Endothelial cell of umbilical vein (primary cell): Measurements from ENCODE around the gene MAGOHB. TPM values are rescaled to one million over a fixed set of nuclear protein-coding genes. Genes with fewer than 3 reads are reported as not detected.

Experiments
- BruUV-seq: library from RNA; stranded (reverse); fragments of 400-500 nt; replicated peaks from 2 replicates; lab custom pipeline; 2021; lab: Mats Ljungman, UMichigan
- CTCF ChIA-PET: fragments of 300-600, 350-600 bp; sonication (Branson Sonifier 250); formaldehyde crosslinking; loops from one replicate; lab custom pipeline; 2021; ENCODE audit warnings: antibody characterized with exemption, inconsistent platforms; lab: Charles Lee
- POLR2A ChIA-PET: fragments of 300-600, 350-600 bp; sonication (Branson Sonifier 250); formaldehyde crosslinking; loops from one replicate; lab custom pipeline; 2021; ENCODE audit warnings: antibody characterized with exemption, inconsistent platforms; lab: Charles Lee
- DNase-seq: peaks from one replicate; pipeline ENCODE4 v3.0.0-alpha.2; 2011; ENCODE audit warnings: low read depth, low spot score
- FAIRE-seq: peaks from 2 replicates; lab custom pipeline; 2011; peaks lifted over from hg19 to GRCh38; lab: Jason Lieb, UNC
- H2AFZ ChIP-seq: 2 replicates; pipeline ENCODE4 v1.6.0; 2012; ENCODE audit warnings: low read depth, low read length, control low read depth, inconsistent platforms
- H3K27ac ChIP-seq: 2 replicates; pipeline ENCODE4 v1.5.1; 2011; ENCODE audit warnings: low read depth, mild to moderate bottlenecking, control low read depth, low read length, moderate library complexity; ENCODE audit not compliant: insufficient read depth
- H3K27me3 ChIP-seq, 2 experiments: 2 replicates each; pipeline versions ENCODE4 v1.6.0 to v1.6.1; 2011; ENCODE audit warnings: low read length in 2 of 2, mixed read lengths in 1 of 2; ENCODE audit not compliant: control insufficient read depth in 2 of 2, insufficient read depth in 2 of 2
- H3K36me3 ChIP-seq, 2 experiments: 2 replicates in 1 of 2; 3 replicates in 1 of 2; pipeline ENCODE4 v1.5.1; 2011; ENCODE audit warnings: low read length in 2 of 2, mild to moderate bottlenecking in 1 of 2, moderate library complexity in 1 of 2; ENCODE audit not compliant: control insufficient read depth in 2 of 2, insufficient read depth in 2 of 2; ENCODE audit errors: extremely low read depth in 1 of 2
- H3K4me1 ChIP-seq: 3 replicates; pipeline ENCODE4 v1.5.1; 2011; ENCODE audit warnings: mild to moderate bottlenecking, low read length; ENCODE audit not compliant: control insufficient read depth, insufficient read depth; ENCODE audit errors: extremely low read depth
- H3K4me2 ChIP-seq: 2 replicates; pipeline ENCODE4 v1.6.1; 2011; ENCODE audit warnings: low read length, control low read depth, mixed read lengths; ENCODE audit not compliant: insufficient read depth
- H3K4me3 ChIP-seq, 3 experiments: fragments of 200-600 bp in 1 of 3; sonication (generic), shearing (Covaris generic) in 1 of 3; replicated peaks in 1 of 3; 2 replicates each; pipeline ENCODE4 v1.5.1; 2011 to 2016; ENCODE audit warnings: control low read depth in 3 of 3, low read length in 3 of 3, mild to moderate bottlenecking in 2 of 3, inconsistent platforms in 1 of 3, low read depth in 1 of 3, moderate library complexity in 1 of 3; ENCODE audit not compliant: insufficient read depth in 1 of 3
- H3K79me2 ChIP-seq: 2 replicates; pipeline ENCODE4 v1.6.0; 2012; ENCODE audit warnings: low read length, inconsistent platforms; ENCODE audit not compliant: control insufficient read depth, insufficient read depth
- H3K9ac ChIP-seq: replicated peaks from 2 replicates; pipeline ENCODE3; 2011; ENCODE audit warnings: low read length, control low read depth; ENCODE audit not compliant: insufficient read depth; ENCODE audit errors: extremely low read depth
- H3K9me1 ChIP-seq: replicated peaks from 3 replicates; pipeline ENCODE4 v1.6.0; 2011; ENCODE audit warnings: mild to moderate bottlenecking, low read length; ENCODE audit not compliant: control insufficient read depth, insufficient read depth; ENCODE audit errors: extremely low read depth
- H3K9me3 ChIP-seq: replicated peaks from 2 replicates; pipeline ENCODE4 v1.5.1; 2012; ENCODE audit warnings: low read length, inconsistent platforms; ENCODE audit not compliant: control insufficient read depth, insufficient read depth
- H4K20me1 ChIP-seq: replicated peaks from 2 replicates; pipeline ENCODE3; 2011; ENCODE audit warnings: mild to moderate bottlenecking, low read length; ENCODE audit not compliant: control insufficient read depth, insufficient read depth; ENCODE audit errors: extremely low read depth
- EZH2 ChIP-seq: IDR thresholded peaks from 2 replicates; pipeline ENCODE4 v1.6.1; 2012; ENCODE audit warnings: borderline replicate concordance, low read depth, mild to moderate bottlenecking, moderate library complexity, low read length, inconsistent platforms; ENCODE audit not compliant: severe bottlenecking
- GATA2 ChIP-seq: IDR thresholded peaks from 2 replicates; pipeline ENCODE4 v1.7.0; 2011; ENCODE audit warnings: low read depth, mild to moderate bottlenecking, moderate library complexity, mixed read lengths, low read length; ENCODE audit not compliant: insufficient read length, insufficient read depth
- JUN ChIP-seq: IDR thresholded peaks from 2 replicates; pipeline ENCODE4 v1.6.1; 2011; ENCODE audit warnings: borderline replicate concordance, low read depth; ENCODE audit not compliant: insufficient read length, insufficient read depth
- MYC ChIP-seq: IDR thresholded peaks from one replicate; pipeline ENCODE4 v1.6.1; 2011; ENCODE audit warnings: mild to moderate bottlenecking, low read depth, low read length
- POLR2A ChIP-seq: IDR thresholded peaks from 2 replicates; pipeline ENCODE4 v1.6.1; 2012; ENCODE audit warnings: low read depth, mild to moderate bottlenecking, control low read depth, low read length
- POLR2AphosphoS5 ChIP-seq: IDR thresholded peaks from 2 replicates; pipeline ENCODE4 v1.6.1; 2012; ENCODE audit warnings: low read depth, mild to moderate bottlenecking, control low read depth, low read length, moderate library complexity; ENCODE audit not compliant: insufficient read depth
- dilution Hi-C: fragments of 300-500 bp; cut with MboI; formaldehyde crosslinking; loops from one replicate; pipeline ENCODE4 v1.15.0; 2019; ENCODE audit warnings: low sequenced_read_pairs; ENCODE audit not compliant: extremely low pct_ligation_motif_present
- intact Hi-C: fragments of 100-400 bp; cut with micrococcal nuclease; formaldehyde crosslinking; loops from one replicate; pipeline ENCODE4 v1.10.0; 2022
- polyA plus RNA-seq, 4 experiments: library from polyadenylated mRNA; depleted of rRNA in 3 of 4; stranded (reverse) in 3 of 4; unstranded in 1 of 4; fragments of >200 nt; gene quantifications; 2 replicates each; pipeline versions ENCODE4 v1.2.1 to v1.2.3, GENCODE V29; 2011 to 2012; ENCODE audit warnings: missing spikeins in 1 of 4
- total RNA-seq: library from RNA; stranded (reverse); gene quantifications from 2 replicates; pipeline ENCODE4 v1.2.3, GENCODE V29; 2021
- TF ChIP-seq, protein P1 (sequence below): IDR thresholded peaks from 2 replicates; pipeline ENCODE4 v1.6.1; 2011; ENCODE audit not compliant: insufficient read depth, insufficient read length

Gene MAGOHB
- total and polyA plus RNA-seq, 2 donors (not counting 3 experiments of a cell fraction or from before 2014, with no cell fraction given): 8.9 to 48.3 TPM

DNA sequence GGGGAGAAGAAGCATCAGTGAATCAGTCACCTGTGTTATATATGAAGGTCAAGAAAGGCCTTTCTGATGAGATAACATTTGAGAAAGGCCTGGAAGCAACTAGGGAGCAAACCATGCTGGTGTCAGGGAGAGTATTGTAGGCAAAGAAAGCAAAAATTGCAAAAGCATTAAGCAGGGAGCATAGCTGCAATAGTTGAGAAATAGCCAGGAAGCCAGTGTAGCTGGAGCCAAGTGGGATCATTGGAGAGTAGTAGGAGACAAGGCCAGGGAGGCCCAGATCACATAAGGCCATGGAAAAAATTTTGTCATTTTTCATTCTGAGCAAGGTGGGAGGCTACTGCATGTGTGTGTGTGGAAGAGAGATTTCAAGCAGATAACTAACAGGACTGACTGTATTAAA is 18.8 kb upstream of the MAGOHB start:
- no peaks in the 10 kb centered on the region for H3K9me1 ChIP-seq
- H3K27ac ChIP-seq: no peak overlapping the region
- peaks cover 6% of the 10 kb centered on the region for H3K79me2 ChIP-seq
- no peak overlapping the region for H3K9ac ChIP-seq
- no peaks in the 10 kb centered on the region for H3K4me1 ChIP-seq
- no peak overlapping the region for H3K4me2 ChIP-seq
- no peaks in the 10 kb centered on the region for H3K27me3 ChIP-seq
- no peaks in the 10 kb centered on the region for H3K9me3 ChIP-seq
- H3K4me3 ChIP-seq: no peak overlapping the region
- H2AFZ ChIP-seq: no peak overlapping the region
- H4K20me1 ChIP-seq: no peaks in the 10 kb centered on the region
- ChIA-PET CTCF (interaction anchor here (1.5 kb wide), 1 partner anchor 14 kb away, joined by 4 read pairs; no protein-coding TSS in a partner anchor), POLR2A (no interaction called here)
- no TSS peak for BruUV-seq
- intact Hi-C loops (no loop called here), dilution Hi-C loops (no loop called here)
- FAIRE-seq (no peak), DNase-seq (no peak)
- TF ChIP-seq GATA2: no peak
- TF ChIP-seq POLR2AphosphoS5: no peak
- TF ChIP-seq, protein P1, sequence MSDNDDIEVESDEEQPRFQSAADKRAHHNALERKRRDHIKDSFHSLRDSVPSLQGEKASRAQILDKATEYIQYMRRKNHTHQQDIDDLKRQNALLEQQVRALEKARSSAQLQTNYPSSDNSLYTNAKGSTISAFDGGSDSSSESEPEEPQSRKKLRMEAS: no peak
- TF ChIP-seq JUN: no peak
- TF ChIP-seq EZH2: no peak
- peaks cover 6 to 25% of the 10 kb centered on the region in 2 experiments for H3K36me3 ChIP-seq

DNA sequence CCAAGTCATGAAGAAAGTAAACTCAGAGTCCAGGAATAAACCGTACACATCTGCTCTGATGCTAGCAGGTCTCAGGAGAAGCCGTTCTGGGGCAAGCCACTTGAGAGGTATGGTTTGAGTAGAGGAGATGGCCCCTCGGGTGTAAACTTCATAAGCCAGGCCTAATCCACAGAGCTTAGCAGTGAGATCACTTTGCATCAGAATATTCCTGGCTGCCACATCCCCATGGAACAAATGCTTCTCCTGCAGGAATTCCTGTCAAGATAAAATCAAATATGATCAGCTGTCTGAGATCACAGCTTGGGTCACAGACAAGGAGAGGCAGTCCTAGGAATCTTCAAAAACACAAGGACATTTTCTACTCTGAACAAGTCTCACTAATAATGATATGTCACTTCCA is 11.2 kb upstream of the MAGOHB start:
- Histone ChIP-seq H3K27me3 (no peaks in the 10 kb centered on the region), H3K4me1 (peaks cover 5% of the 10 kb centered on the region), H3K9me3 (no peaks in the 10 kb centered on the region), H3K79me2 (no peaks in the 10 kb centered on the region), H3K9me1 (no peaks in the 10 kb centered on the region), H4K20me1 (no peaks in the 10 kb centered on the region), H3K27ac (no peak overlapping the region), H3K9ac (no peak overlapping the region), H3K4me2 (no peak overlapping the region), H3K36me3 (peaks cover 5 to 26% of the 10 kb centered on the region in 2 experiments), H2AFZ (no peak overlapping the region), H3K4me3 (no peak overlapping the region)
- intact Hi-C loops: loop anchor here (2.0 kb wide), 1 partner anchor 16 kb away; no protein-coding TSS in a partner anchor
- DNase-seq: no peak
- TF ChIP-seq MYC (no peak), GATA2 (peak; percentile 60), POLR2A (no peak)
- POLR2A ChIA-PET: no interaction called here
- CTCF ChIA-PET: interaction anchor here (1.0 kb wide), 1 partner anchor 17 kb away, joined by 5 read pairs; no protein-coding TSS in a partner anchor
- FAIRE-seq: peak; percentile 21
- dilution Hi-C loops: no loop called here
- BruUV-seq: no TSS peak
